ENCODE data around the gene C3orf18. TPM values are rescaled to one million over a fixed set of nuclear protein-coding genes. Genes with fewer than 3 reads are reported as not detected.

C3orf18 gene
- polyA plus RNA-seq, 1 of the 3 experiments (the other 2 are of a cell fraction) = 19.7 TPM

DNA sequence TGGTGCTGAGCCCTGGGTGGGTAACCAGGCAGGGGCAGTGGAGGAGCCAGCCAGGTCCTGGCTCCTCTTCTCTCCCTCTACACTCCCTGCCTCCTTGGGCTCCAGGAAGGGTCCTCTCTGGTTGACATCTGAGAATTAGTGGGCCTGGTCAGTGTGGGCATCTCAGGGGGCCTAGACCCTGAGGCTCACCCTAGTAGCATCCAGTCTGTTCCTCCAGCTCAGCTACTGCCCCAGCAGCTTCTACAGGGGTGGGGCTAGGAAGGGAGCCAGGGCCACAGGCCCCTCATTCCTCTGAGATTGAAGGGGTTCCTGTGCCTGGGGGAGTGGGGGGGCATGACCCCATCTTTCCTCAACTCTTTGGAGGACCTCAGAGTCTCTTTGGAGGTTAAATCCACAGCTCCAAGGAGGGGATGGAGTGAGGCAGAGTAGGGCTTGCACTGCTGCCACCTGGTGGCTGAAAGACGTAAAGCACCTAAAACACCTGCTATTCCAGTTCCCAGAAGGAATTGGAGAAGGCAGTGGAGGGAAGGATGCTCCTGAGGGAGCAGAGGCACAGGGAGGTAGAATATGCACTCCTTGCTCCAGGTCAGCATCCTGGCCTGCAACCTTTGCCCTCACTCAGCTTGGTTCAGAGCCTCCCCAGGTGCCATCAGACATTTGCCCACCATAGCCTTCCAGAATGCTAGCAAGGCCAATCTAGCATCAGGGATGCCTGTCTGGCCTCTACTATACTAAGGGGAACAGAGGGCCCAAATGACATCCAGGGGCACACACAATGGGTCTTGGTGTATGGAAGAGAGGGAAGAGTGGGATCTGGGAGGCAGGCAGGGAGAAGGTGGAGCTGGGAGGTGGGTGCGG lies 25.1 kb downstream of the C3orf18 start:
- H3K4me2 ChIP-seq = no peak overlapping the region
- H3K9me2 ChIP-seq = no peaks in the 10 kb centered on the region
- H3K27me3 ChIP-seq (ENCODE audit: insufficient read depth) = peaks cover 6% of the 10 kb centered on the region; the same call in 1 of the 2 replicates
- POLR2A ChIA-PET = interaction anchor here (0.6 to 1.2 kb wide), 2 partner anchors 188 to 192 kb away, joined by 3 read pairs; partner anchors contain the start of genes CYB561D2 and NPRL2
- no peaks in the 10 kb centered on the region for H3F3A ChIP-seq (replicated peaks; ENCODE audit: insufficient read depth)
- CTCF ChIA-PET = interaction anchor here (0.5 to 22.6 kb wide), 61 partner anchors 8 to 339 kb away, joined by 3 to 499 read pairs (median 6); partner anchors contain the start of genes CACNA2D2, CISH, CYB561D2 and HEMK1
- H3K27ac ChIP-seq (ENCODE audit: low read depth in 2 of 2, low read length in 1 of 2) = no peak overlapping the region; a peak in 1 of 4 replicates
- H3K9ac ChIP-seq = no peak overlapping the region
- H3K79me2 ChIP-seq (ENCODE audit: insufficient read depth) = no peaks in the 10 kb centered on the region
- H4K20me1 ChIP-seq (ENCODE audit: insufficient read depth) = no peaks in the 10 kb centered on the region
- peaks cover 0 to 43% of the 10 kb centered on the region in 2 experiments; a peak in 1 of 4 replicates for H3K4me1 ChIP-seq (ENCODE audit: control insufficient read depth in 1 of 2, insufficient read depth in 2 of 2, low read depth in 1 of 2, low read length in 1 of 2)
- no peaks in the 10 kb centered on the region for H3K9me3 ChIP-seq
- 50% methylated on average over 2 of the region's 2 CpGs for WGBS (ENCODE audit: low lambda C conversion rate)
- H2AFZ ChIP-seq (ENCODE audit: low read depth) = no peak overlapping the region
- peak; percentile 89 for DNase-seq
- no peaks in the 10 kb centered on the region for H3K36me3 ChIP-seq (replicated peaks in 1 of 2; ENCODE audit: control insufficient read depth in 1 of 2, insufficient read depth in 2 of 2, low read length in 1 of 2)
- TF ChIP-seq RAD21 (IDR thresholded peaks at IDR 0.05; ENCODE audit: low read length) = peak; percentile 88
- TF ChIP-seq SMC3 (IDR thresholded peaks at IDR 0.05; ENCODE audit: low read depth, low read length) = peak; percentile 93
- peak; percentile 86 for TF ChIP-seq CTCF (IDR thresholded peaks at IDR 0.05)
- TF ChIP-seq ELF1 (IDR thresholded peaks at IDR 0.05) = no peak
- no peak for TF ChIP-seq TCF12 (IDR thresholded peaks at IDR 0.05)
- H3K4me3 ChIP-seq (ENCODE audit: low read depth in 2 of 2, low read length in 1 of 2) = no peak overlapping the region; a peak in 1 of 4 replicates

GRCh38 chr3:50539356-50540286 lies 27.9 kb downstream of the C3orf18 start:
- TF ChIP-seq, protein P1, sequence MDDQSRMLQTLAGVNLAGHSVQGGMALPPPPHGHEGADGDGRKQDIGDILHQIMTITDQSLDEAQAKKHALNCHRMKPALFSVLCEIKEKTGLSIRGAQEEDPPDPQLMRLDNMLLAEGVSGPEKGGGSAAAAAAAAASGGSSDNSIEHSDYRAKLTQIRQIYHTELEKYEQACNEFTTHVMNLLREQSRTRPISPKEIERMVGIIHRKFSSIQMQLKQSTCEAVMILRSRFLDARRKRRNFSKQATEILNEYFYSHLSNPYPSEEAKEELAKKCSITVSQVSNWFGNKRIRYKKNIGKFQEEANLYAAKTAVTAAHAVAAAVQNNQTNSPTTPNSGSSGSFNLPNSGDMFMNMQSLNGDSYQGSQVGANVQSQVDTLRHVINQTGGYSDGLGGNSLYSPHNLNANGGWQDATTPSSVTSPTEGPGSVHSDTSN (IDR thresholded peaks at IDR 0.05) = no peak
- TF ChIP-seq TEAD4 (IDR thresholded peaks at IDR 0.05; ENCODE audit: borderline replicate concordance, insufficient read depth) (no peak), EP300 (IDR thresholded peaks at IDR 0.05; ENCODE audit: borderline replicate concordance in 1 of 2, low read depth in 1 of 2, low read length in 1 of 2) (no peak), TCF12 (IDR thresholded peaks at IDR 0.05) (no peak)
- TF ChIP-seq, protein P2, sequence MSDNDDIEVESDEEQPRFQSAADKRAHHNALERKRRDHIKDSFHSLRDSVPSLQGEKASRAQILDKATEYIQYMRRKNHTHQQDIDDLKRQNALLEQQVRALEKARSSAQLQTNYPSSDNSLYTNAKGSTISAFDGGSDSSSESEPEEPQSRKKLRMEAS (IDR thresholded peaks at IDR 0.05; ENCODE audit: low read depth) = no peak
- H4K20me1 ChIP-seq (ENCODE audit: insufficient read depth) = no peaks in the 10 kb centered on the region
- no peak overlapping the region for H3K4me2 ChIP-seq
- H3K9ac ChIP-seq = no peak overlapping the region
- H3K9me3 ChIP-seq = no peaks in the 10 kb centered on the region
- ChIA-PET POLR2A (no interaction called here), CTCF (interaction anchor here (0.7 to 22.6 kb wide), 13 partner anchors 8 to 293 kb away, joined by 3 to 499 read pairs (median 6); no protein-coding TSS in a partner anchor)
- no peak overlapping the region for H2AFZ ChIP-seq (ENCODE audit: low read depth)
- DNase-seq = no peak
- no peak overlapping the region for H3K4me3 ChIP-seq (ENCODE audit: low read depth in 2 of 2, low read length in 1 of 2)
- no peaks in the 10 kb centered on the region for H3K9me2 ChIP-seq
- H3K36me3 ChIP-seq (replicated peaks in 1 of 2; ENCODE audit: control insufficient read depth in 1 of 2, insufficient read depth in 2 of 2, low read length in 1 of 2) = no peaks in the 10 kb centered on the region
- H3K79me2 ChIP-seq (ENCODE audit: insufficient read depth) = no peaks in the 10 kb centered on the region
- H3K27ac ChIP-seq (ENCODE audit: low read depth in 2 of 2, low read length in 1 of 2) = no peak overlapping the region
- 48% methylated on average over 10 of the region's 18 CpGs for WGBS (ENCODE audit: low lambda C conversion rate)
- peaks cover 0 to 30% of the 10 kb centered on the region in 2 experiments; a peak in 1 of 4 replicates for H3K4me1 ChIP-seq (ENCODE audit: control insufficient read depth in 1 of 2, insufficient read depth in 2 of 2, low read depth in 1 of 2, low read length in 1 of 2)
- H3K27me3 ChIP-seq (ENCODE audit: insufficient read depth) = peaks cover 13% of the 10 kb centered on the region
- H3F3A ChIP-seq (replicated peaks; ENCODE audit: insufficient read depth) = no peaks in the 10 kb centered on the region
